ENCODE data around the gene TTPAL.

TTPAL gene

DNA sequence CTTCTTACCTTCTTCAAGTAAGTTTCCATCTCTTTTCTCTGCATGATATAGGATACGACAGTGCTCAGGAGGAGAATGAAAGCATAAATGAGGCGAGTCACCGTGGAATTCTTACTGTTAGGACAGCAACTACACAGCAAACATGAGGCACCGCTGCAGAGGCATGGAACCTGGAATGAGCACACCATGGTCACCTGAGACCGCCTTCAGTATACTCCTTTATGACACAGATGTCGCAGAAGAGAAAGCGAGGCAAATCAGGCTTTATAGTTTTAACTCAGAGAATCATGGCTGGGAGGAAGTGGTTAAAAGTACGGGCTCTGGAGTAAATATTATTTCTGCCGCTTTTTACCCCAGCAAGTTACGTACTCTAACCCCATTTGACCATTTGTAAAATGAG lies 38.2 kb downstream of the TTPAL start:
- in situ Hi-C loops (cut with MboI; ENCODE audit: low sequenced_read_pairs), result no loop called here
- H3K4me1 ChIP-seq, result no peaks in the 10 kb centered on the region
- no peak overlapping the region for H3K4me3 ChIP-seq
- no peaks in the 10 kb centered on the region for H3K9me3 ChIP-seq
- DNase-seq (ENCODE audit: low spot score in 2 of 2), result no peak
- no peaks in the 10 kb centered on the region for H3K27me3 ChIP-seq (ENCODE audit: low read depth)
- peaks cover 14% of the 10 kb centered on the region for H3K36me3 ChIP-seq (replicated peaks)

GRCh38 chr20:44516491-44516890 lies 40.8 kb downstream of the TTPAL start:
- H3K4me1 ChIP-seq, result peaks cover 6% of the 10 kb centered on the region
- no peaks in the 10 kb centered on the region for H3K9me3 ChIP-seq
- H3K27me3 ChIP-seq (ENCODE audit: low read depth), result no peaks in the 10 kb centered on the region
- in situ Hi-C loops (cut with MboI; ENCODE audit: low sequenced_read_pairs), result no loop called here
- H3K36me3 ChIP-seq (replicated peaks), result no peaks in the 10 kb centered on the region
- no peak for DNase-seq (ENCODE audit: low spot score in 2 of 2)
- H3K4me3 ChIP-seq, result no peak overlapping the region

DNA sequence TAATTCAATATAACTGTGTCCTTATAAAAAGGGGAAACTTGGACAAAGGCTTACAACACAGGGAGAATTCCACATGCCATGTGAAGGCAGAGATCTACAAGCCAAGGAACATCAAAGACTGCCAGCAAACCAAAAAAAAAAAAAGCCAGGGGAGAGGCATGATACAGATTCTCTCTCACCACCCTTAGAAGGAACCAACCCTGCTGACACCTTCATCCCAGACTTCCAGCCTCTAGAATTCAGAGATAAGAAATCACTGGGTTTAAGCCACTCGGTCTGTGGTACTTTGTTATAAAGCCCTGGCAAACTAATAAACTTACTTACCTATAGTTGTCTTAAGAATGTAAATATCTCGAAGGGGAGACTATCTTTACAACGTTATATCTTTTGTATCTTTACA lies 41.8 kb downstream of the TTPAL start:
- Histone ChIP-seq H3K9me3 (no peaks in the 10 kb centered on the region), H3K4me3 (no peak overlapping the region), H3K36me3 (replicated peaks) (no peaks in the 10 kb centered on the region), H3K4me1 (peaks cover 6% of the 10 kb centered on the region), H3K27me3 (ENCODE audit: low read depth) (no peaks in the 10 kb centered on the region)
- DNase-seq (ENCODE audit: low spot score in 2 of 2), result no peak
- in situ Hi-C loops (cut with MboI; ENCODE audit: low sequenced_read_pairs), result no loop called here

DNA sequence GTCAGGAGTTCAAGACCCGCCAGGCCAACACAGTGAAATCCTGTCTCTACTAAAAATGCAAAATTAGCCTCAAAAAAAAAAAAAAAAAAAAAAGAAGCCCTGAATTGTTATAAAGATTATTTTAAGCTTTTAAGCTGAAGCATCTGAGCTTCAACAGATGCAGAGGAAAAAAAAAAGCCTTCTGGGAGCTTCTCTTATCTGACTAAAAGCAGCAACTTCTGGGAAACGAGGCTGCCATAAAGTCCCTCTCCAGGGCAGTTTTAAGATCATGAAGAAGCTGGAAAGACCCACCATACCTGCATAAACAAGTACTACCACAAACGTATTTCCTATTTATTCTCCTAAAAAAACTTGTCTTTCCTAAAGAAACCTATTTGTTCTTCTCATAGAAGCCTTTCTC lies 42.6 kb downstream of the TTPAL start:
- H3K36me3 ChIP-seq (replicated peaks), result no peaks in the 10 kb centered on the region
- H3K9me3 ChIP-seq, result no peaks in the 10 kb centered on the region
- H3K4me1 ChIP-seq, result peaks cover 6% of the 10 kb centered on the region
- H3K4me3 ChIP-seq, result no peak overlapping the region
- DNase-seq (ENCODE audit: low spot score in 2 of 2), result no peak
- in situ Hi-C loops (cut with MboI; ENCODE audit: low sequenced_read_pairs), result no loop called here
- no peaks in the 10 kb centered on the region for H3K27me3 ChIP-seq (ENCODE audit: low read depth)

GRCh38 chr20:44520881-44521280 lies 45.2 kb downstream of the TTPAL start:
- no peaks in the 10 kb centered on the region for H3K36me3 ChIP-seq (replicated peaks)
- in situ Hi-C loops (cut with MboI; ENCODE audit: low sequenced_read_pairs), result no loop called here
- H3K4me3 ChIP-seq, result peak overlapping the region; percentile 90
- peaks cover 6% of the 10 kb centered on the region for H3K4me1 ChIP-seq
- H3K9me3 ChIP-seq, result no peaks in the 10 kb centered on the region
- H3K27me3 ChIP-seq (ENCODE audit: low read depth), result no peaks in the 10 kb centered on the region
- no peak for DNase-seq (ENCODE audit: low spot score in 2 of 2)

- H3K36me3 ChIP-seq (replicated peaks), result no peaks in the 10 kb centered on the region
- H3K4me3 ChIP-seq, result peak within 1 kb of the TSS; percentile 90
- H3K27me3 ChIP-seq (ENCODE audit: low read depth), result no peaks in the 10 kb centered on the region
- DNase-seq (ENCODE audit: low spot score in 2 of 2), result peak; percentile 88 to 96
- peaks cover 6% of the 10 kb centered on the region for H3K4me1 ChIP-seq
- H3K9me3 ChIP-seq, result no peaks in the 10 kb centered on the region
- in situ Hi-C loops (cut with MboI; ENCODE audit: low sequenced_read_pairs), result no loop called here
Measured at GRCh38 chr20:44521484-44522481, 46.1 kb downstream of the TTPAL start, which contains the start of gene SERINC3. SERINC3 (minus strand) TSS chr20:44522070; CDS start chr20:44521951, 119 bp downstream.

- H3K36me3 ChIP-seq (replicated peaks), result no peaks in the 10 kb centered on the region
- no peaks in the 10 kb centered on the region for H3K9me3 ChIP-seq
- no peak overlapping the region for H3K4me3 ChIP-seq
- H3K27me3 ChIP-seq (ENCODE audit: low read depth), result no peaks in the 10 kb centered on the region
- DNase-seq (ENCODE audit: low spot score in 2 of 2), result no peak
- in situ Hi-C loops (cut with MboI; ENCODE audit: low sequenced_read_pairs), result no loop called here
- peaks cover 6% of the 10 kb centered on the region for H3K4me1 ChIP-seq
Measured at GRCh38 chr20:44522841-44523240, 47.2 kb downstream of the TTPAL start.

DNA sequence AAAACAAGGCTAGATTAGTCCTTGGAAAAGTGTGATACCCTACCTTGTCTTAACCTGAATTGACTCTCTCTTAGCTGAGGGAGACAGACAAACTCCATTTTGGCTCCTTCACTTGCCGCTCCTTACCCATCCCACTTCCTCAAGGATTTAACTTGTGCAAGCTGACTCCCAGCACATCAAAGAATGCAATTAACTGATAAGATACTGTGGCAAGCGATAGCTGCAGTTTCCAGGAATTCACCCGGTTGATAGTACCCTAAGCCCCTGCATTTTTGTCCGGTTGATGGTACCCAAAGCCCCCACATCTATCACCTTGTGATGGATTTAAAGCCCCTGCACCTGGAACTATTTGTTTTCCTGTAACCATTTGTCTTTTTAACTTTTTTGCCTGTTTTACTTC lies 48.1 kb downstream of the TTPAL start:
- H3K36me3 ChIP-seq (replicated peaks), result no peaks in the 10 kb centered on the region
- DNase-seq (ENCODE audit: low spot score in 2 of 2), result no peak
- H3K4me1 ChIP-seq, result peaks cover 6% of the 10 kb centered on the region
- in situ Hi-C loops (cut with MboI; ENCODE audit: low sequenced_read_pairs), result no loop called here
- no peak overlapping the region for H3K4me3 ChIP-seq
- no peaks in the 10 kb centered on the region for H3K27me3 ChIP-seq (ENCODE audit: low read depth)
- H3K9me3 ChIP-seq, result no peaks in the 10 kb centered on the region

GRCh38 chr20:44526129-44526528 lies 50.5 kb downstream of the TTPAL start:
- H3K4me1 ChIP-seq, result peaks cover 2% of the 10 kb centered on the region
- DNase-seq (ENCODE audit: low spot score in 2 of 2), result no peak
- no peak overlapping the region for H3K4me3 ChIP-seq

GRCh38 chr20:44527716-44528199 lies 52.1 kb downstream of the TTPAL start:
- in situ Hi-C loops (cut with MboI; ENCODE audit: low sequenced_read_pairs), result no loop called here
- no peaks in the 10 kb centered on the region for H3K9me3 ChIP-seq

More at GRCh38 chr20:44526129-44526528, 50.5 kb downstream of the TTPAL start:
- in situ Hi-C loops (cut with MboI; ENCODE audit: low sequenced_read_pairs), result no loop called here
- Histone ChIP-seq H3K9me3 (no peaks in the 10 kb centered on the region), H3K36me3 (replicated peaks) (no peaks in the 10 kb centered on the region), H3K27me3 (ENCODE audit: low read depth) (no peaks in the 10 kb centered on the region)

GRCh38 chr20:44528309-44528708 lies 52.6 kb downstream of the TTPAL start:
- H3K36me3 ChIP-seq (replicated peaks), result no peaks in the 10 kb centered on the region
- H3K27me3 ChIP-seq (ENCODE audit: low read depth), result no peaks in the 10 kb centered on the region
- H3K9me3 ChIP-seq, result no peaks in the 10 kb centered on the region
- peaks cover 5% of the 10 kb centered on the region for H3K4me1 ChIP-seq
- no peak overlapping the region for H3K4me3 ChIP-seq
- in situ Hi-C loops (cut with MboI; ENCODE audit: low sequenced_read_pairs), result no loop called here
- no peak for DNase-seq (ENCODE audit: low spot score in 2 of 2)

More at GRCh38 chr20:44527716-44528199, 52.1 kb downstream of the TTPAL start:
- Histone ChIP-seq H3K4me3 (no peak overlapping the region), H3K36me3 (replicated peaks) (no peaks in the 10 kb centered on the region), H3K4me1 (peaks cover 5% of the 10 kb centered on the region), H3K27me3 (ENCODE audit: low read depth) (no peaks in the 10 kb centered on the region)
- no peak for DNase-seq (ENCODE audit: low spot score in 2 of 2)

GRCh38 chr20:44532259-44532980 lies 56.7 kb downstream of the TTPAL start:
- Histone ChIP-seq H3K4me1 (peaks cover 5% of the 10 kb centered on the region), H3K9me3 (no peaks in the 10 kb centered on the region), H3K36me3 (replicated peaks) (no peaks in the 10 kb centered on the region), H3K4me3 (peak overlapping the region; percentile 38), H3K27me3 (ENCODE audit: low read depth) (no peaks in the 10 kb centered on the region)
- no peak for DNase-seq (ENCODE audit: low spot score in 2 of 2)
- in situ Hi-C loops (cut with MboI; ENCODE audit: low sequenced_read_pairs), result no loop called here

DNA sequence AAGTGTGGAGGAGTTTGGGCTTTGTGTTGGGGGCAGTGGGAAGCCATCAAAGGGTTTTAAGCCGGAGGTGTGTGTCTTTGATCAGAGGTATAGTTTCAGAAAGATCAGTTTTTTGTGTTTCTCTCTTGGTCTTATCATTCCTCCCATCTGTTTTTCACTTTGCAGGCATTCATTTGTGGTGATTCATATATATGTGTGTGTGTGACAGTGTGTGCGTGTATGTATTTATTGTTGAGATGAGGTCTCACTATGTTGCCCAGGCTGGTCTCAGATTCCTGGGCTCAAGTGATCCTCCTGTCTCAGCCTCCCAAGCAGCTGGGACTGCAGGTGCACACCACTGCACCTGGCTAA lies 57.3 kb downstream of the TTPAL start:
- Histone ChIP-seq H3K27me3 (ENCODE audit: low read depth) (no peaks in the 10 kb centered on the region), H3K36me3 (replicated peaks) (no peaks in the 10 kb centered on the region), H3K9me3 (no peaks in the 10 kb centered on the region), H3K4me1 (peaks cover 5% of the 10 kb centered on the region), H3K4me3 (no peak overlapping the region)
- DNase-seq (ENCODE audit: low spot score in 2 of 2), result no peak
- in situ Hi-C loops (cut with MboI; ENCODE audit: low sequenced_read_pairs), result no loop called here

DNA sequence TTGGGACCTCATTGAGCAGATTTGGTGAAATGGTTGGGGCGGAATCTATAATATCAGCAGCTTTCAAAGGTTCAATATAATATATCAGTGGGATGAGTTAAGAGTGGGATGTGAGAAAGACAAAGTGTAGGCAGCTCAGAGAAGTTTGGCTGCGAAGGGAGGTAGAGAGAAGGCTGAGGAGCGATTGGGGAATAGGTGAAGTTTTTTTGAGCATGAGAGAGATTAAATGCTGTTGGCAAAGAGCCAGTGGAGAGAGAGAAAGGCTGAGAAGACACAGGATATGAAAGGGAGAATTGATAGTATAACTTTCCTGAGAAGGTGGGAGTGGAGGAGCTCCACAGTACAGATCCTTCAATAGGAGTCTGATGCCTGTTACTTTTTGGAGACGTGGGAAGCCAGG lies 58.3 kb downstream of the TTPAL start:
- H3K4me3 ChIP-seq, result no peak overlapping the region
- H3K27me3 ChIP-seq (ENCODE audit: low read depth), result no peaks in the 10 kb centered on the region
- no peaks in the 10 kb centered on the region for H3K36me3 ChIP-seq (replicated peaks)
- no peak for DNase-seq (ENCODE audit: low spot score in 2 of 2)
- peaks cover 5% of the 10 kb centered on the region for H3K4me1 ChIP-seq
- H3K9me3 ChIP-seq, result no peaks in the 10 kb centered on the region
- in situ Hi-C loops (cut with MboI; ENCODE audit: low sequenced_read_pairs), result no loop called here

All from HAP-1 (cell line).